Fibroblast of pulmonary artery (primary cell): ENCODE results near the gene TSTD2.

Experiments used
- DNase-seq: peaks from one replicate; pipeline ENCODE4 v3.0.0-alpha.2; 2010; ENCODE audit warnings: low read depth
- H3K4me3 ChIP-seq: replicated peaks from 2 replicates; pipeline ENCODE4 v1.5.1; 2011; ENCODE audit warnings: low read depth, mild to moderate bottlenecking, control low read depth, low read length, moderate library complexity
- CTCF ChIP-seq: IDR thresholded peaks from 2 replicates; pipeline ENCODE4 v1.5.1; 2011; ENCODE audit warnings: mild to moderate bottlenecking, control low read depth, low read length, inconsistent platforms; ENCODE audit errors: missing control alignments

Gene TSTD2

DNA sequence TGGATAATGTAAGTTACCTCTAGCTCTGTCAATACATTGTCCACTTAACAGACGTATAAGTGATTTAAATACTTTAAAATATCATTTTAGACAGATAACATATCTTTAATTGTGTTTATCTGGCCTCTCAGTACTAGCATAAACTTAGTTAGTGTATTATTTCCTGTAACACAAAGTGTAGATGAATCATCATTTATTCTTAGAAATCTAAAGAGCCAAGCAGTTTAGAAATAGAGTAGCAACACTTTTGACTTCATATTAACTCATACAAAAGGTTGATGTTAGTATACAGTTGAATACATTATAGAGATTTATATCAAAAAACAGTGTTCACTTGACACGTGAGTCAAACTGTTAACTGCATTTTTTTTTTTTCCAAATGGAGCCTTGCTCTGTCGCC lies 18.5 kb upstream of the TSTD2 start:
- no peak for TF ChIP-seq CTCF
- DNase-seq, result no peak
- H3K4me3 ChIP-seq, result no peak overlapping the region

DNA sequence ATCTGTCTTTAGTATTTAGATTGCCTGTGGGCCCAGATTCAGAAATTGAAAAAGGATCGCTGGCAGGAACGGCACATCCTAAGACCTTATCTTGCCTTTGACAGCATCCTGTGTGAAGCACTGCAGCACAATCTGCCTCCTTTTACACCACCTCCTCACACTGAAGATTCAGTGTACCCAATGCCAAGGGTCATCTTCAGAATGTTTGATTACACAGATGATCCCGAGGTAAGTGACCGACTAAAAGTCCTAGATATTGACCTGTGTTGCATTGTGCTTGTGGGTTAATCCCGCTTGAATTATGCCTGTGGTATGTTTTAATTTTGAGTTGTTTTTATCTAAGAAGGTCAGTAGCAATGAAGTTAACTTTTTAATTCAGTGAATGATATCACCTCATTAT lies 14.8 kb upstream of the TSTD2 start:
- TF ChIP-seq CTCF, result no peak
- no peak for DNase-seq
- H3K4me3 ChIP-seq, result no peak overlapping the region

DNA sequence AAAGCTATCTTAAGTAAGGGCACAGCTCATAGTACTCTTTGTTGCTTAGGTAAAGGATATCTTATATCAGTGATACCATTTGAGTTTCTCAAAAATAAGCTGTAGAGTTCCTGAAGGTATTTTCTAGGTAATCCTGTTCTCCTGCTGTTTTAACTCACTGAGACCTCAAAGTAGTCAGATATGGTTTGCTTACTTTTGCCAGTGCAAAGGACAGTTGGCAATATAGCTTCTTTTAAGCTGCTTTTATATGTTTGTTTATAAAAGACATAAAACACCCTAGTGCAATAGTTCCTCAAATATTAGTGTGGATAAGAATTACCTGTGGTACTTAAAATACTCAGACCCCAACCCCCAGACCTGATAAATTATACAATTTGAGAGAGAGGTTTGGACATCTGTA lies 12.6 kb upstream of the TSTD2 start:
- TF ChIP-seq CTCF, result no peak
- DNase-seq, result no peak

GRCh38 chr9:97640325-97640724 lies 7.2 kb upstream of the TSTD2 start:
- TF ChIP-seq CTCF, result no peak
- DNase-seq, result peak; percentile 21

More for the DNA sequence above, 12.6 kb upstream of the TSTD2 start:
- no peak overlapping the region for H3K4me3 ChIP-seq

DNA sequence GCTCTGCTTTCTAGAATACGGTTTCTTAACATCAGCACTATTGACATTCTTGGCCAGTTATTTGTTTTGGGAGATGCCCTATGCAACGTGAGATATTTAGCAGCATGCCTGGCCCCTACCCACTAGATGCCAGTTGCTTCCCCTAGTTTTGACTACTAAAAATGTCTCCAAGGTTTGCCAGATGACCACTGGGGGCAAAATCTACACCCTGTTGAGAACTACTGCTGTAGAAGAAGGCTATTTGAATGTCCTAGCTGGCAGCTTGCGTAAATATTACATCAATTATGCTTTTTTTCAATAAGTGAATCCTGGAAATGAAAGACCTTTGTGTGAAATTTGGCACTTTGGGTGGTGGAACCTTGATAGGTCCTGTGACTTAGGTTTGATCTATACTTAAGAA lies 5.5 kb upstream of the TSTD2 start:
- DNase-seq, result no peak
- no peak for TF ChIP-seq CTCF
- H3K4me3 ChIP-seq, result no peak overlapping the region

More at GRCh38 chr9:97640325-97640724, 7.2 kb upstream of the TSTD2 start:
- H3K4me3 ChIP-seq, result no peak overlapping the region

GRCh38 chr9:97636903-97637302 lies 3.7 kb upstream of the TSTD2 start:
- TF ChIP-seq CTCF, result no peak
- no peak overlapping the region for H3K4me3 ChIP-seq
- no peak for DNase-seq

DNA sequence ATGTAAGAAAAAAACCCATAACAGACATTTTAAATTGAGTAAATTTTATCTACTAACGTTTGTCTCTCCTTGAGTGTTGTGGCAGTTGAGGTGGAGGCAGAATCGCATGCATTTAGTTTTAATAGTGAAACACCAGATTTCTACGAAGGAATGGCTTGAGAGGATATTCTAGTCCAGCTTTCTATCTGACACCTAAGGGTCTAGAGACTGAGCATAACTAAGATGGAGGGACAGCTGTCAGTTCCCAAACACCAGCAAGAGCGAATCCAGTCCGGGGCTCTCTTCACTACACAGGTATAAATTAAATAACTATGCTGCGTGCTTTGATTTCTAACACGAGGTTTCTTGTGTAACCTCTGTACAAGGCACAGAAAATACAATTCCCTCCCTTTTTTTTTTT lies 1.9 kb upstream of the TSTD2 start:
- peak overlapping the region; percentile 83 for H3K4me3 ChIP-seq
- TF ChIP-seq CTCF, result no peak
- no peak for DNase-seq
